ENCODE results near the gene SPG7.

SPG7 gene

DNA sequence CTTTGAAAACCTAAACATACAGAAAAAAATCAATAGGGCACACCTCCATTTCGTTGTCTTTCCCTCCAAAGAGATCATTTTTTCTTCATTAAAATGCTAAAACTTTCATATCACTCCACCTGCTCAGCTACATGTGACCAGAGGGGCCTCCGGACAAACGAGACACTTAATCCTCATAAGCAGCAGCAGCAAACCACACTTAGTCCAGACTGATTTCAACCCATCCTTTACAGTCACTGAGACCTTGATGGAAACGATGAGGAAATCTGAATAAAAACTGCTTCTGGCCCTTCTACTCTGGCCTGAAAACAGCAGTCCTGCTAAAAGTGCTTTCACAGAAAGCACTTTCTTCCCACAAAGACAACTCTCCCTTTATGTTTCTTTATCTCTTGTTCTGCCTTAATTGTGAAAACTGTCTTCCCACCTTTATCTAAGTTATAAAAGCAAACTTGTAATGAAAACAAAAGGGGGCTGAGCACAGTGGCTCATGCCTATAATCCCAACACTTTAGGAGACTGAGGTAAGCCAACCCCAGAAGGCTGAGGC is 22.4 kb upstream of the SPG7 start:
- no peak for DNase-seq

DNA sequence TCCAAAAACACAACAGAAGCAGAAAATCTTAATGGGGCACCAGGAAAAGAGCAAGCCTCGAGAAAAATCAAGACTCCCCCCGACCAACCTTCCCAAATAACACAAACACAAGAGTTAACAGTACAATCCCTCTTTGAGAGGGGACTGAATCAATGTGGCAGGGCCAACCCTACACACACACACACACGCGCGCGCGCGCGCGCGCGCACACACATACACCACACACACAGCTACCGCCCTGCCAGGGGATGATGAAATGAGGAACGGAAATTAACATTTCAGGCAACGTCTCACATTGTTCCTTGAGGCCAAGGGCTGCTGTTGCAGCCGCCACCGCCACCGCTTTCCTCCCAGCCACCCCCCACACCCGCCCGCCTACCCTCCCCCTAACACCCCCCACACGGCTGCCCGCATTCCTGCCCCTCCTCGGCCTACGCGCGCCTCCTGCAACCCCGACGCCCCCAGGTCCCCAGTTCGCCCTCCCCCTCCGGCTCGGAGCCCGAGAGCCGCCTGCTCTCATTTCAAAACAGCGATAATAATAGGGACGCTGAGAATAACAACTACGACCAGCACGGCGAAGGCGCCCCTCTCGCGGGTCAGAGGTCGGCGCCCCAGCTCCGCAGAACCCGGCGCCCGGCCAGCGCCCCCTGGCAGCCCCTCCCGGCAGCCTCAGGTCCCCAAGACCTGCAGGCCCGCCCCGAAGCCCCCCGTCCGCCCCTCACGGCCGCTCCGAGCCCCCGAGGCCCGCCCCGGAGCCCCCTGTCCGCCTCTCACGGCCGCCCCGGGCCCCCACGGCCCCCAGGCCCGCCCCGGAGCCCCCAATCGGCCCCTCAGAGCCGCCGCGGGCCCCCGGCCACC is 18.9 kb upstream of the SPG7 start:
- peak; percentile 87 for DNase-seq

DNA sequence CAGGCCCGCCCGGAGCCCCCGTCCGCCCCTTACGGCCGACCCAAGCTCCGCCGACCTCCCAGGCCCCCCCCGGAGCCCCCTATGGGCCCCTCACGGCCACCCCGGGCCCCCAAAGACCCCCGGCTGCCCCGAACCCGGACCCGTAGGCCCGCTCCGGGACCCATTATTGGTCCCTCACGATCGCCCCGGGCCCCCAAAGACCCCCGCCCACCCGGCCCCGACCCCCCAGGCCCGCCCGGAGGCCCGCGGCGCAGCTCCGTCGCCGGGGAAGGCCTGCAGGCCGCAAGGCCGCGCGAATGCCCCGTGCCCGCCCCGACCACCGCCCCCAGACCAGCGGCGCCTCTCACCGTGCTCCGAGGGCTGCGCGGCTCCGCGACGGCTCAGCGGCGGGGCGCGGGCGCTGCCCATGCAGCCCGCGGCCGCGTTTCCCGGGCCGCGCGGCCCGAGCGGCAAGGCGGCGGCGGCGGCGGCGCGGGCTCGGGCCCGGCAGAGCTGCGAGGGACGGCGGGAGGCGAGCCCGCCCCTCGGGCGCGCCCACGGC is 18.2 kb upstream of the SPG7 start:
- peak; percentile 35 for DNase-seq

DNA sequence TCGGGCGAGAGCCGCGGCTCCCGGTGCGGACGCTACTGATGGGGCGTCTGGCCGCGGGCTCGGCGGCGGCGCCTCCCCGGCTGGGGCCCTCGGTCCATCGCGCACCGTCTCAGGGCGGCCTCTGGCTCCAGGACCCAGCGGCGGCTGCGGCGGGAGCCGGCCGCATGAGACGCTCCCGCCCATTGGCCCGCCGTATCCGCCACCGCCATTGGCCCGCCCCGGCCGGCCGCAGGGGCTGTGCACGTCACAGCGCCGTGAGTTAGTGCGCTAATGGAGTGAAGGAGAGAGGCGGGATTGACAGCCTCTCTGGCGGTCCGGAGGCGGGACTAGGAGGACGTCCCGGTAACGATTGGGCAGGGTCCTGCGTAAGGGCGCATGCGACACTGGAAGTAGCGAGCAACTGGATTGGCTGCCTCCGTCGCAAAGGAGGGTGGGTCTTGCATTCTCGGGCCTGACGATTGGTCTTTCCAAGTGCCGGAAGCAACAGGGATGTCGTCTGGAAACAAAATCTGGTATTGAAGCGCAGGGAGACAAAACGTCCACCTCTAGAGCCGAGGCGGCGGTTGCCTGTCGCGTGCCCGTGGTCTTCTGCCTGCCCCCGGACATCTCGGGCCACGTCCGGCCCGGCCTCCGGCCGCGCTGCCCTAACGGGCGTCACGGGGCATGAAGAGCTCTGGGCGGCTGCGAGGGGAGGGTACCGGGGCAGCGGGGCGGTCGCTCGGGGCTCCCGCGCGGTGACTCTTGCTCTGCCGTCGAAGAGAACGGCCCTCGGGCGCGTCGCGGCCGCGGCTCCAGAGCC is 17.6 kb upstream of the SPG7 start, which contains the start of gene ANKRD11:
Gene ANKRD11, minus strand, starts transcription at position 123 of the 799 bp plus-strand sequence. CDS start 173,542 bp downstream, outside the sequence.
- peak; percentile 96 for DNase-seq

DNA sequence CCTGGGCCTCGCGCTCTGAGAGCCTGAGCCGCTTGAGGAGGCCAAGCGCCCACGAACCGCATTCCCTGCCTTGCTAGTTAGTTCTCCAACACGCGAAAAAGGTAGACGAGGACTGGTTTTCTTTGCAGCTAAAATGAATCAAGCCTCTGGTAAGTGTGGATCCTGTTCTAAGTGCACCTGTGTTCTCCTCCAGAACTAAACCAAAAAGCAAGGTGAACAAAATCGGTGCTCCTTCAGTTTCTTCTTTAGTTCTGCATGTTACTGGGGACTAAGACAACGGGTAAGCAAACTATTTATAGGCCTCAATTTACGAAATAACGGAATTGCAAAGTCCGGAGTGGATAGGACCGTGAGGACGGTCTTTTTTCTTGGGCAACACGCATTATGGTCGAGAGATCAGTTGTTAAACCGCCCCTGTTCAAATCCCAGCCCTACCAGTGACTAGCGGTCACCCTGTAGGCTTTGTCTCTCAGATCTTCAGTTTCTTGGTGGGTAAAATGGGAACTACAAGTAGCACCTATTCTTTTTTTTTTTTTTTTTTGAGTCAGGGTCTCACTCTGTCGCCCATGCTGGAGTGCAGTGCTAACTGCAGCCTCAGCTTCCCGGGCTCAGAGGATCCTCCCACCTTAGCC is 16.8 kb upstream of the SPG7 start:
- no peak for DNase-seq

DNA sequence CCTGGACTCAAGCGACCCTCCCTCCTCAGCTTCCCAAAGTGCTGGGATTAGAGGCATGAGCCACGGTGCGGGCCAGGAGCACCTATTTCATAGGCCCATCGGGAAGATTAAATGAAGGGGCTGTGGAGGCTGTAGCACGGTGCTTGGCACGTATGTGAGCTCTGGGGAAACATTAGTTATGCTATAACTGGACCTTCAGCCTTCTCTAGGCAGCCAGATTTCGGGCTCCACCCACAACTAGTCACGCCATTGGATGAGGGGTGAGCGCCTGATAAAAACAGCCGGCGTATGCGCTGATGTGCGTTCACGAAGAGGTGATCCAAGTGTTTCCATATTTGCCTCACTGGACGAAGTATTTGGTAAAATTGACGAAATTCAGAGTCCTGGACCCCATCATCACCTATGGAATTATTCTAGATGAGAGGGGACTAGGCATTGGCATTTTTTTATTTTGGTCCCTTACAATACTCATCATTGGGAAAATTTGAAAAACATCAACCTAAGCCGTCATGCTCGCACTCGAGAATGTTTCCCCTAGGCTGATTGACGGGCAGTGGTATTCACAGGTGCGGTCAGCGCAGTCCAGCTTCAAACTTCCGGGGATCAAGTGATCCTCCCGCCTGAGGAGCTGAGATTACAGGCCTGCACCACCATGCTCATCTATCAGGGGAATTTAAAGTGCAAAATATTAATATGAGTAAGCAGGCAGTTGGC is 16.1 kb upstream of the SPG7 start:
- DNase-seq = no peak

DNA sequence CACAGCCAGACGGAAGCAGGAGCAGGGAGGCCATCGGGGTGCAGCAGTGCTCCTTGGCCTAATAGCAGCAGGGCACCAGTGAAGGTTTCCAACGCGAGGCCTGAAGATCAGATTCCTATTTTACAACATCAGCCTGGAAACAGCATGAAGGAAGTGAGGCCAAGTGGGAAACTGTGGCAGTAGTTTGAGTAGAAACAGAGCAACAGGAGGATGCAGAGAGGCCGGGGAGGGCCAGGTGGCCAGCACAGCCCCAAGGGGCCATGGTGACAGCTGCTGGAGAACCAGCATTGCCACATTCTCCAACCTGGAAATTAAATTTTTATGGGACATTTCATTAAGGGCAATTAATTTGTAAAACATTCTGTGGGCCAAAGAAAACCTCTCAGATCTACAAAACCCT is 14.4 kb upstream of the SPG7 start:
- DNase-seq = no peak

DNA sequence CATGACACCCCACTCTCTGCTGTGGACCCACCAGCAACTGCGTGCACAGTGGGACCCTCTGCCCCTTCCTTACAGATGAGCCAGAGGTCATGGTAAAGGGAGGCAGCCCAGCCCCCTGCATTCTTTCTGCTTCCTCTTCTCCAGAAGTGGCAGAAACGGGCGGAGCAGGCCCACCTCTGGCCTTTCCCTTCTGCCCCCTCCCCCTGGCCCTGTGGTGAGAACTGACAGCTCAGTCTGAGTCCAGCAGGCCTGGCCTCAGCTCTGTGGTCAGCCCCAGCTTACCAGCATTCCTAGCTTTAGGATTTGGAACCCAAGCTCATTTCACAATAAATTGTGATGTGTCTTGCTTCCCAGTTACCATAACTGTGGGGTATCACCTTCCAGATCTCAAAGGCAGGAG is 13.1 kb upstream of the SPG7 start:
- DNase-seq = no peak

DNA sequence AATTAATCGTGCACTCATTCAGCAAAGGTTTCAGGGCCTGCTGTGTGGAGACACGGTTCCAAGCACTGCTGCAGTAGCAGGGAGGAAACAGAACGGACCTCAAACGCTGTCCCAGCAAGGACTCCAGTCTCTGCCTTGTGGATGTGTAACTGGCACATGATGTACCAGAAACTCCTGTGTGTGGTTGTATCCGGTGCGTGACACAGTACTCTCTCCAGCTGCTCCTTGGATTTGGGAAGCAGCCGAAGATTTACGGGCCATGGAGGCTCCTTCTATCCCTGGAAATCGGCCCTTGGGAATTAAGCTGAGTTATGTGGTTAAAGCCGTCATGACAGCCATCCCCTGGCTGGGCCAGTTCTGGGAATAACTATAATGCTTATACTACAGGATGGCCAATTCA is 9.4 kb upstream of the SPG7 start:
- no peak for DNase-seq

DNA sequence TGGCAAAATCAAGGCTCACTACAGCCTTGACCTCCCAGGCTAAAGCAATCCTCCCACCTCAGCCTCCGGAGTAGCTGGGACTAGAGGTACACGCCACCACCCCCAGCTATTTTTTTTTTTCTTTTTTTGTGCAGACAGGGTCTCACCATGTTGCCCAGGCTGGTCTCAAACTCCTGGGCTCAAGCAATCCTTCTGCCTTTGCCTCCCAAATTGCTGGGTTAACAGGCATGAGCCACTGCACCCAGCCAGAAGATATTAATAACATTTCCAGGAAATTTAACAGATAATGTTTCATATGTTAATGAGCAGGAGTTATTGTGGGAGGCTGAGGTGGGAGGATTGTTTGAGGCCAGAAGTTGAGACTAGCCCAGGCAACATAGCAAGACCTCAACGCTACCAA is 8.4 kb upstream of the SPG7 start:
- DNase-seq = no peak

DNA sequence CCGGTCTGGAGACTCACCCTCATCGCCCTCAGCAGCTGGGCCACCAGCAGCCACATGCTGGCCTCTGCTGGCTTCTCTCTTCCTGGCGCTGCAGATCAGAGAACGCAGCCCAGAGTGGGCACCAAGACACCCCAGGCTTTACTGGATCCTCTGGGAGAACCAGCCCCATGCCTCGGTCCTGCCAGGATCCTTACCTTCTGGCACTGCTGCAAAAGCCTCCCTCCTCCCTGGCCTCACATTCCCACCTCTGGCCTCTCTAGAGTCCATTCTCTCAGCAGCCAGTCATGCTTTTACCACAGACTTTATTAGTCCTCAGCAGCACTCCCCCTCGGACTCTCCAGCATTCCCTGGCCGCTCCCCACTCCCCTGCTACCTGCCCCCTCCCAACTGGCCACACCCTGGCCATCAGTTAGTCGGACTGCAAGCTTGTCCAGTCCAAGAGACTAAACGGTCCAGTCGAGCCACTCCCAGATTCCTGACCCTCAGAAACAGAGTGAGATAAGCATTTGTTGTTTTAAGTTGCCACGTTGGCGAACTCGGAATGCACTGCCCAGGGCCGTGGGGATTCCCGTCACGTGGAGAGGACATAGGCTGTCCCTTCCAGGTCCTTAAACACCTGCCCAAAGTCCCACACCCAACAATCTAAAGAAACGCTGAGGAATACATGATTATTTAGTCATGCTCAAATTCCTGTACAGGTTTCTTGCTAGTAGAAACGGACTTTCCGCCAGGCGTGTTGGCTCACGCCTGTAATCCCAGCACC is 5.9 kb upstream of the SPG7 start:
- DNase-seq = no peak

DNA sequence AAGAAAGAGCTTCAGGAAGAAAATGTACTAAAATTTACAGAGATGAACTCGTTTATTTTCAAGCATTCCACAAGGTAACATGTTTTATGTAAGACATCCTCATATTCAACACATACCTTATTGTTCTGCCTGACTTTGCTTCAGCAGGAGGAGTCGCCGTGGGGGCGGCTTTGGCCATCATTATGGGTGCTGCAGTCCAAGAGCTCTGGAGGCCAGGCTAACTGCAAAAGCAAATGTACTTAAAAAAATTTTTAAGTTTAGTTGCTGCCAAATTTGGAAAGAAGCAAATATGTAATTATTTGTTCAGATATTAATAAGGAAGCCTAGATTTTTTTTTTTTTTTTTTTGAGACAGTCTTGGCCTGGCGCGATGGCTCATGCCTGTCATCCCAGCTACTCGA is 4.1 kb upstream of the SPG7 start:
- DNase-seq = no peak

DNA sequence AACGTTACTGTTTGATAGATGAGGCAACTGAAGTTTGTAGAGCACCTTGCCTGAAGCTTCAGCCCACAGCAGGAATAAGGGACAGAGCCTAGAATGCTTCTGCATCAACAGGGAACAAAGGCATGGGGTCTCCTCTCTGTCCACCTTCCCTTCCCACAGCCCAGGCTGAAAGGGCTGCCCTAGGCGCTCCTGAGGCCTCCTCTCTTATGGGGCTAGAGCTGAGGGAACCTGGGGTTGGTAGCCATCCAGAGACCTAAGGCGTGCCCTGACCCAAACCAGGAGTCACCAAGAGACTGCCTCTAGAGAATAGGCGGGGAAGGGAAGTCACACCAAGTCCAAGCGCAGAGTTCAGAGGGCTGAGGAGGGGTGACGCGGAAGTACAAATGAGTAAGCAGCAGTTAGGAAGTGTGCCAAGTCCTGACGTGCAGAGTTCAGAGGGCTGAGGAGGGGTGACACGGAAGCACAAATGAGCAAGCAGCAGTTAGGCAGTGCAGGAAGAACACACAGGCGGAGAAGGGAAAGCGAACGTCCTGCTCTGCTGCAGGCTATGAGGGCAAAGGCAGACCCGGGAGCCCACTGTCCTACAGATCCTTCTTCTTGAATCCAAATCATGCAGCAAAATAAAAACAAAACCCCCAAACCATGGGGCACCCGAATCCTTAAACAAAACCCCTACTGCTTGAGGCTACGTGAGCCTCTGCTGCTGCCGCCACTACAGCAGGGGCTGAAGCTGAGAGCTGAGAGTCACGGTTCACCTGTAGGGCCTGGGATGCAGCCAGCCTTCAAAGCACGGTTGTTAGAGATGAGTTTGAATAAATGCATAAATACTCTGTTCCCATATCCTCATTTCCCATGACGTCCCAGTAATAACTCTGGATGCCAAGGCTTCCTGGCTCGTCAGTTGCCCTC is 2.7 kb upstream of the SPG7 start:
- peak; percentile 87 for DNase-seq

DNA sequence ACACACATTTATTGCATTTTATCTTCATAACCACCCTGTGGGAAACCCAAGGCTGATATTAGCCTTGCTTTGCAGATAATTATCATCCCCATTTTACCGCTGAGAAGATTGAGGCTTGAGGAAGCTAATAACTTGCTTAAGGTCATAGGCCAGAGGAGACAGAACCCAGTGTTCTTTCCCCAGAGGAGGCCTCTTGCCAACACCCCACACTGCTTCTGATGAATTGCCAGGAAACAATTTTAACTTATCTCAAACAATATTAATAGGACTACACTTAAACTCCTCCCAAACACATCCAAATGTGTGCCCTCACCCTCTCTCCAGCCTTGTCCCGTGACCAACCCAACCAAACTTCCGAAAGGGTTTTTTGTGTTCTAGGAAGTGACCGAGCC is 2.1 kb upstream of the SPG7 start:
- no peak for DNase-seq

DNA sequence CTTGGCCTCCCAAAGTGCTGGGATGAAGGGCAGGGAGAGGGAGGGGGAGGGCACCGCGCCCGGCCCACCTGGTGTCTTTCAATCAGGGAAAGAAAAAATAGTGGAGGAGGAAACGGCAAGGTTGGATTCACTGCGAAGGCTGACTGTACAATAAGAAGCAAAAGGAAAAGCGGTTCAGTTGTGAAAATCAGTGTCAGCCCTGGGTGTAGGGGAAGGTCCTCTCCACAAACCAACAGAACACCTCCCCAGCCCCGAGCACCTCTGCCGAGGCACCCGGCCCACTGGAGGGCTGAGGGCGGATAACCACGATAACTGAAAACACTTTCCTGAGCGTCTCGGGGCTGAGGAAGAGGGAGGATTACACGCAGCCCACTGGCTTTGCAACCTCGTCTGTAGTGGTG is 1.4 kb upstream of the SPG7 start:
- peak; percentile 26 for DNase-seq

DNA sequence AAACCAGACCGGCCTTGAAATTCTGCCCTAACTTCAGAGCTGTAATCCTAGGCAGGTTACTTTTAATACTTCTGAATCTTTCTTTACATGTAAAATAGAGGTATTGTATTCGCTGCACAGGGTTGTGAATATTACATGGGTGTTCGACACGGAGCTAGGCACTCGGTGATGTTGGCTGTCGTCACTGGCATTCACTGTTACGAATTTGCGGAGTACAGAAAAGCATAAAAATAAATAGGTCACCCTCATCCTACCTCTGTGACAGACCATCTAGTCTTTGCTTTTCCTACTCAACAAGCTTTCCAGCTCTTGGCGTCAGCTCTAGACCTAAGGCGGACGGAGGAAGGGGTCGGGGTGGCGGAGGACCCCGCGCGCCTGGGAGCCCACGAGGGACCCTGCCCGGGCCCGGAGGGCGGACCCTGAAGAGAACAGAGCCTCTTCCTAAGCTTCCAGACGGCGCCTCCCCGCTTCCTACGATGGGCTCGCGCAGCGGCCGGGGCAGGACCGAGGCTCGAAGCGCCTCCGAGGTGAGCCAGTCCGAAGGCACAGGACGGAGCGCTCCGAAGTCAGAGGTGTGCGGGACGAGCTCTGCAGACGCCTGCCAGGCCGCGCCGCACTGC is 879 bp upstream of the SPG7 start:
- DNase-seq = no peak

DNA sequence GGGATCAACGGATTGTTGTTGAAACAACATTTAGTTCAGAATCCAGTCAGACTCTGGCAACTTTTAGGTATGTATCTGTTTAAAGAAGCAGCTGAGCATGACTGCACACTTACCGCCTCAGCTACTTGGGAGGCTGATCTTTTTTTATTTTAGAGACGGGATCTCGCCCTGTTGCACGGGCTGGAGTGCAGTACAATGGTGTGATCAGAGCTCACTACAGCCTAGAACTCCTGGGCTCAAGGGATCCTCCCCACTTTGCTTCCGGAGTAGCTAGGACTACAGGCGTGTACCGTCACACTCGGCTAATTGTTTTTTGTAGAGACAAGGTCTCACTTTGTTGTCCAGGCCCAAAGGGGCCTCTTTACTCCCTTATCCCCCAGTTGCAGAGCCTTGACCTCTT is 2.3 kb downstream of the SPG7 start:
- no peak for DNase-seq

DNA sequence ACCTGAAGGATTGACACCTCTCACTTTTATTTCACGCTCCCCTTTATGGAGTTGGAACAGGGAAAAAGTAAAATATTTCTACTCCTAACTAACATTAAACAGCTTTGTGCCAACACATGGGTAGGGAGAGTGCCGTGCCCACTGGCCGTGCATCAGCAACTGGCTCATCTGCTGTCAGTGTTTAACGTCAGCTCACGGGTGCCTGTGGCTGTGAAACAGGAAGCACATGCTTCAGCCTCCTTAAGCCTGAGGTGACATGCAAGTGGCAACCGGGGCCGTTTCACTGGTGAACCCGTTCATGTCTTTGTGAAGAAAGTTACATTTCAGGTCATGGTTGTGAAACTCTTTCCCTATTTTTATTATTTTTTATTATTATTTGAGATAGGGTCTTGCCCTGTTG is 3.2 kb downstream of the SPG7 start:
- DNase-seq = no peak

DNA sequence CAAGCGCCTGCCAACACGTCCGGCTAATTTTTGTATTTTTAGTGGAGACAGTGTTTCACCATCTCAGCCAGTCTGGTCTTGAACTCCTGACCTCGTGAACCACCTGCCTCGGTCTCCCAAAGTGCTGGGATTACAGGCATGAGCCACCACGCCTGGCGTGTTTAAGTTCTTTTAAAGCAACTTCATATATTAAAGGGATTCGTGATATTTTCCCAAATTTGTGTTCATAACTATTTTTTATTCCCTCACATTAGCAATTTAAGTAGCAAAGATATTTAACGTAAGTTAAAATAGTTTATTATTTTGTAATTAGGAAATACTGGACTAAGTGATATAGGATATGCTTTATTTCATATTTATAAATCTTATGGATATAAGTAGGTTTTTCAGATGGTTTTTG is 4.2 kb downstream of the SPG7 start:
- no peak for DNase-seq

DNA sequence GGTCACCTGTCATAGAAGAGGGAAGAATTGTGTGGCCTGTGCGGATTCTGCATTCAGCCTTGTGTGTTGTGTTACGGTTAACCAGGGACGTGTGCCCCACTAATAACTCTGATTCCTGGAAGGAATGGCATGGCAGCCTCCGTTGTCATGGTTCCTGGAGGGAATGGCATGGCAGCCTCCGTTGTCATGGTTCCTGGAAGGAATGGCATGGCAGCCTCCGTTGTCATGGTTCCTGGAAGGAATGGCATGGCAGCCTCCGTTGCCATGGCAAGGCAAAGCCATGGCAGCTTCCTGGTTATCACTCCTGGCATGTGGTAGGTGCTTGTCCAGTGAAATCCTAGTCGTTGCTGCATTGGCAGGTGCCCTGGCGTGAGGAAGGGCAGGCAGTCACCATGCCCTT is 8.9 kb downstream of the SPG7 start:
- no peak for DNase-seq
